Measurements from ENCODE around the gene ANKS1B. TPM values are rescaled to one million over a fixed set of nuclear protein-coding genes. Genes with fewer than 3 reads are reported as not detected.
"Not testable (repeated sequence)": the region's sequence is repeated elsewhere in the genome, so short reads cannot be mapped to it uniquely, and the experiment has no call there.

Gene ANKS1B
- total and polyA plus RNA-seq, 2 experiments from 2014 or later = 1.8 to 1.9 TPM

DNA sequence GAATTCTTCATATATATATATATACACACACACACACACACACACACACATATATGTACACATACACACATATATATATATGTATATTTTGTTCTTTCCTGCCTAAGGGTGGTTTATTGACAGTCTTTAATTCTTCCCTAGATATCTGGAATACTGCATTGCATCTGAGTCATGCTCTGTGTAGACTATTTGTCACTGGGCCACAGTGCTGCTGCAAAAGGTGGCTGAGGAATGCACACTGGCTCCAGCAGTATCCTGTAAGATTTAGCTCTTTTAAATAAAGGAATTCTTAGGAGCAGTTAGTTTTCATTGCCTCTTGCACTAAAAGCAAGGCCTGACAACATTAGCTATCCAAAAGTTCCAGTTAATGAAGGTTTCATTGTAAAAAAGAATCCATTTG is 1138.8 kb downstream of the ANKS1B start:
- H3K27ac ChIP-seq = no peak overlapping the region
- H3K4me1 ChIP-seq (ENCODE audit: low read depth) = no peaks in the 10 kb centered on the region
- H3K27me3 ChIP-seq = no peaks in the 10 kb centered on the region
- no peak overlapping the region for H3K4me3 ChIP-seq
- TF ChIP-seq, protein P1, sequence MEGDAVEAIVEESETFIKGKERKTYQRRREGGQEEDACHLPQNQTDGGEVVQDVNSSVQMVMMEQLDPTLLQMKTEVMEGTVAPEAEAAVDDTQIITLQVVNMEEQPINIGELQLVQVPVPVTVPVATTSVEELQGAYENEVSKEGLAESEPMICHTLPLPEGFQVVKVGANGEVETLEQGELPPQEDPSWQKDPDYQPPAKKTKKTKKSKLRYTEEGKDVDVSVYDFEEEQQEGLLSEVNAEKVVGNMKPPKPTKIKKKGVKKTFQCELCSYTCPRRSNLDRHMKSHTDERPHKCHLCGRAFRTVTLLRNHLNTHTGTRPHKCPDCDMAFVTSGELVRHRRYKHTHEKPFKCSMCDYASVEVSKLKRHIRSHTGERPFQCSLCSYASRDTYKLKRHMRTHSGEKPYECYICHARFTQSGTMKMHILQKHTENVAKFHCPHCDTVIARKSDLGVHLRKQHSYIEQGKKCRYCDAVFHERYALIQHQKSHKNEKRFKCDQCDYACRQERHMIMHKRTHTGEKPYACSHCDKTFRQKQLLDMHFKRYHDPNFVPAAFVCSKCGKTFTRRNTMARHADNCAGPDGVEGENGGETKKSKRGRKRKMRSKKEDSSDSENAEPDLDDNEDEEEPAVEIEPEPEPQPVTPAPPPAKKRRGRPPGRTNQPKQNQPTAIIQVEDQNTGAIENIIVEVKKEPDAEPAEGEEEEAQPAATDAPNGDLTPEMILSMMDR (IDR thresholded peaks at IDR 0.05; ENCODE audit: low read depth, low read length) = no peak
- no peak for DNase-seq (ENCODE audit: low read depth in 1 of 2, low spot score in 1 of 2)
- H3K9me3 ChIP-seq (ENCODE audit: low read depth) = no peaks in the 10 kb centered on the region
- no peaks in the 10 kb centered on the region for H3K36me3 ChIP-seq

DNA sequence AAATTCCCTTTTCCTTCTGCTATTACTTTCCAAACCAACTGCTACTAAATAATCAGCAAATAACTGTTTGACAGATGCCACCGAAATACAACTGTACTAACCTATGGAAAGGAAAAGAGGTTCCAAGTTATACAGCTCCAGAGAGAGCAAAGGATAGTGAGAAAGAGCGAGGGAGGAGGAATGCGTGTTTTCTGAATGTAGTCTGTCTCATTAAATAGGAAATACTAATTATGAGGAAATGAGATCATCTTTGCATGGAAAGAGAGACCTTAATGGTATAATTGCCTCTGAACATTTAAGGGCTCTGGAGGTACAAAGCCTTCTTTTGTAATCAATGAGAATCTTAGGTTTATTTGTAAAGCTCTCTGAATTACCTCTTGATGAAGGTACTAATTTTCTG is 1144.4 kb downstream of the ANKS1B start:
- Histone ChIP-seq H3K27me3 (no peaks in the 10 kb centered on the region), H3K4me3 (no peak overlapping the region), H3K9me3 (ENCODE audit: low read depth) (no peaks in the 10 kb centered on the region), H3K27ac (no peak overlapping the region), H3K4me1 (ENCODE audit: low read depth) (no peaks in the 10 kb centered on the region), H3K36me3 (no peaks in the 10 kb centered on the region)
- no peak for DNase-seq (ENCODE audit: low read depth in 1 of 2, low spot score in 1 of 2)
- TF ChIP-seq, protein P1 (IDR thresholded peaks at IDR 0.05; ENCODE audit: low read depth, low read length) = no peak

DNA sequence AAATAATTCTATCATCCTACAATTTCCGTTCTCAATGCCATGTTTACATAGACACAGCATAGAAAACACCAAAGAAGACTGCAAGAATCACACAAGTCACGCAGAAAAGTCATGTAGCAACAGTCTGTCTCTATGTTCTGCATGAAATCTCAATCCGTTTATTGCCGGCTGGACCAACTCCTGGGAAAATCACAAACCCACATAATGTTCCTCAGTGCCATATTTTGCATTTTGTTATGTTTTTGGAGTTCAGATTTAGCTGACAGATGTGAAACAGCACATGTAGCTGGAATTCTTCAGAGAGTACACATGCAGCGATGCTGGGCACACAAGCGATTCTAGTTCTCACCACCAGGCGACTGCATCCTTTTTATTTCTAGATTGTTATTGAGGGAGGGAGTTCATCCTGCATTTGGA is 1146.5 kb downstream of the ANKS1B start:
- H3K4me1 ChIP-seq (ENCODE audit: low read depth) = no peaks in the 10 kb centered on the region
- H3K4me3 ChIP-seq = no peak overlapping the region
- no peak for DNase-seq (ENCODE audit: low read depth in 1 of 2, low spot score in 1 of 2)
- H3K27me3 ChIP-seq = no peaks in the 10 kb centered on the region
- H3K9me3 ChIP-seq (ENCODE audit: low read depth) = no peaks in the 10 kb centered on the region
- TF ChIP-seq, protein P1 (IDR thresholded peaks at IDR 0.05; ENCODE audit: low read depth, low read length) = peak; percentile 36
- H3K27ac ChIP-seq = no peak overlapping the region
- no peaks in the 10 kb centered on the region for H3K36me3 ChIP-seq

DNA sequence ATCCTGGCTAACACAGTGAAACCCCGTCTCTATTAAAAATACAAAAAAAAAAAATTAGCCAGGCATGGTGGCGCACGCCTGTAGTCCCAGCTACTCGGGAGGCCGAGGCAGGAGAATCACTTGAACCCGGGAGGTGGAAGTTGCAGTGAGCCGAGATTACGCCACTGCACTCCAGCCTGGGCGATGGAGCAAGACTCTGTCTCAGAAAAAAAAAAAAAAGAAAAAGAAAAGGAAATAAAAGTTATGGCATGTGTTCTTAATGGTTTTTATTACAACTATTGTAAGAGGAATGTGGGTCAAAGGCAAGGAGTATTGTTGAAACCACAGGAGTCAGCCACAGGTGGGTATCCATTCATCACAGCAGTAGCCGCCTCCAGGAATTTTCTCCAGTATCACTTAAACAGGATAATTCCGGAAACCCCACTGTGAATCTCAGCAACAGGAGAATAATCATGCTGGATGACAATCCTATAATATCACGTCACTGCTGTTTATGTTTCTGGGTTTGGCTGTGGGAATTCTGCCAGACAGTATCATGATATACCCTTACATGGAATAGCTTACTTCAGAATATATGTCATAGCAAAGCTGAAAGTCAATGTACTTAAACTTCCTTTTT is 1147.5 kb downstream of the ANKS1B start:
- not testable (repeated sequence) for DNase-seq (ENCODE audit: low read depth in 1 of 2, low spot score in 1 of 2); H3K27ac ChIP-seq; H3K4me3 ChIP-seq; H3K27me3 ChIP-seq; H3K36me3 ChIP-seq; H3K4me1 ChIP-seq (ENCODE audit: low read depth); H3K9me3 ChIP-seq (ENCODE audit: low read depth)

DNA sequence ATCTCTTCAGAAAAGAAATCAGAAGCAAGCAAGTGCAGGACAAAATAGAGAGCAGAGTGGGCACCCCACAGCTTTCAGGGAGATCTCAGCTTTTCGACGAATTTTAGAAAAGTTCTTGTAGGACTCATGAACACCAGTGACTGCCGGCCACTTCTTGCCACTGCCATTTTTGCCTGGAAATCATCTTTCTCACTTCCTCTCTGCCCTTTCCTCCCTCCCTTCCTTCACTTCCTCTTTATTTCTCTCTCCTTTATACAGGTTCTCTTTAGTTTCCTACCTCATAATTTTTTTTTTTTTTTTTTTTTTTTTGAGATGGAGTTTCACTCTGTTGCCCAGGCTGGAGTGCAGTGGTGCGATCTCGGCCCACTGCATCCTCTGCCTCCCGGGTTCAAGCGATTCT is 1154.1 kb downstream of the ANKS1B start:
- Histone ChIP-seq H3K27ac (no peak overlapping the region), H3K27me3 (no peaks in the 10 kb centered on the region), H3K36me3 (no peaks in the 10 kb centered on the region), H3K9me3 (ENCODE audit: low read depth) (no peaks in the 10 kb centered on the region), H3K4me3 (no peak overlapping the region), H3K4me1 (ENCODE audit: low read depth) (no peaks in the 10 kb centered on the region)
- DNase-seq (ENCODE audit: low read depth in 1 of 2, low spot score in 1 of 2) = no peak
- TF ChIP-seq, protein P1 (IDR thresholded peaks at IDR 0.05; ENCODE audit: low read depth, low read length) = no peak

DNA sequence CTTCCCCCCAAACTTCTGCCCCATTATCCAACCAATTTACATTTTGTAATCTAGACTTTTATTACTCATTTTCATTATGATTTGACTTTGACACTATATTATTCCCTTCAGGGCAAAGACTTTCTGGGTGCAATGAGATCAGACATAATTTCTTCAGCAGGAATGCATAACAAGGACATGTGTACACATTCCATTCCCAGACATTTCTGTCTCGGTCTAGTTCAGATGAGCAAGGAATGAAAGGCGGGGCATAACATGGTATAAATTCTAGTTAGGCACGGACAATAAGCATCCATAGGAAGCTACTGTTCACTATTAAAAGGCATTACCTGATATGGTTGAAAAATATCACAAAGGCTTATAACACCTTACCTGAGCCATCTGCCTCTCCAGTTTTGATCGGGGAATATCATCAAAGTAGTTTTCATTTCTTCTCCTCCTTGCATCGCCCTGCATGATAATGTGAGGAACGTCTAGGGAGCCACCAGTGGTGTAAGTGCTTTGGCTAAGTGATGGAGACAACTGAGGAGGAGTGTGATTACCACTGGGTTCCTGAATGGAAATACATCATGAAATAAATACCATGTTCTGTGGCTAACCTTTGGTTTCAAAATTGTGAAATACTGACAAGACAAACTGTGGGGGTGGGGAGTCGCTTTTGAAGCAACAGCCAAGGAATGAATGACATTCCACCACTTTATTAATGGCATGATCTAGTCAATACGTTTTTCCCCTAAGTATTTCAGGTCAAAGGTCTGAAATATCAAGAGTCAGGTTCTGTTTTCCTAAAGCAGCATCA is 1155.7 kb downstream of the ANKS1B start:
- H3K4me3 ChIP-seq = no peak overlapping the region
- no peaks in the 10 kb centered on the region for H3K27me3 ChIP-seq
- no peak for DNase-seq (ENCODE audit: low read depth in 1 of 2, low spot score in 1 of 2)
- TF ChIP-seq, protein P1 (IDR thresholded peaks at IDR 0.05; ENCODE audit: low read depth, low read length) = no peak
- no peaks in the 10 kb centered on the region for H3K4me1 ChIP-seq (ENCODE audit: low read depth)
- H3K27ac ChIP-seq = no peak overlapping the region
- no peaks in the 10 kb centered on the region for H3K9me3 ChIP-seq (ENCODE audit: low read depth)
- no peaks in the 10 kb centered on the region for H3K36me3 ChIP-seq
